Mucosa of descending colon (tissue), 3 donors: ENCODE measurements around the gene CNNM3. TPM values are rescaled to one million over a fixed set of nuclear protein-coding genes. Genes with fewer than 3 reads are reported as not detected.

Experiments used
- ATAC-seq: fragments of 200-7000 bp; cut with Tn5 transposase; one replicate; pipeline ENCODE4 v1.9.1; 2020; ENCODE audit warnings: mild to moderate bottlenecking, moderate library complexity
- DNase-seq, 3 donors: peaks; one replicate each; pipeline ENCODE4 v3.0.0-alpha.2; 2020
- H3K36me3 ChIP-seq: fragments of 200-600 bp; one replicate; pipeline ENCODE4 v1.8.0; 2021; ENCODE audit warnings: low read depth, mild to moderate bottlenecking
- H3K4me1 ChIP-seq: fragments of 200-600 bp; one replicate; pipeline ENCODE4 v1.8.0; 2021; ENCODE audit warnings: low read depth, mild to moderate bottlenecking
- H3K4me3 ChIP-seq: fragments of 200-600 bp; one replicate; pipeline ENCODE4 v1.8.0; 2021; ENCODE audit warnings: mild to moderate bottlenecking
- H3K9me3 ChIP-seq: fragments of 200-600 bp; one replicate; pipeline ENCODE4 v1.8.0; 2021; ENCODE audit warnings: mild to moderate bottlenecking
- CTCF ChIP-seq: fragments of 200-600 bp; IDR thresholded peaks from one replicate; pipeline ENCODE4 v1.8.0; 2022; ENCODE audit warnings: antibody characterized with exemption, mild to moderate bottlenecking
- intact Hi-C, 2 donors: fragments of 100-400 bp; cut with DNase I in 1 of 2; cut with micrococcal nuclease in 1 of 2; formaldehyde crosslinking; loops; one replicate each; pipeline versions ENCODE4 v1.11.0 to v1.11.1; 2022; cut with DNase I, micrococcal nuclease
- total RNA-seq, 3 donors: library from RNA; stranded (reverse); fragmentation: NEBNext Ultra II Directional in 2 of 3; extraction: Animal tissue kit (Norgen Biotek cat#: 25700) in 2 of 3; gene quantifications; one replicate each; pipeline versions ENCODE4 v1.2.1 to v1.2.4, GENCODE V29; 2021 to 2023
- donor health status: DM: no; HTN: no; CAD: no; lungs with moderate emphysema.
- donor health status: DM: no; HTN: no; CAD: no.
- donor health status: DM: no; HTN: yes; CAD: no.

The CNNM3 gene
- total RNA-seq, 3 donors from 2014 or later: 21.2 to 35.5 (median 33.4) TPM

DNA sequence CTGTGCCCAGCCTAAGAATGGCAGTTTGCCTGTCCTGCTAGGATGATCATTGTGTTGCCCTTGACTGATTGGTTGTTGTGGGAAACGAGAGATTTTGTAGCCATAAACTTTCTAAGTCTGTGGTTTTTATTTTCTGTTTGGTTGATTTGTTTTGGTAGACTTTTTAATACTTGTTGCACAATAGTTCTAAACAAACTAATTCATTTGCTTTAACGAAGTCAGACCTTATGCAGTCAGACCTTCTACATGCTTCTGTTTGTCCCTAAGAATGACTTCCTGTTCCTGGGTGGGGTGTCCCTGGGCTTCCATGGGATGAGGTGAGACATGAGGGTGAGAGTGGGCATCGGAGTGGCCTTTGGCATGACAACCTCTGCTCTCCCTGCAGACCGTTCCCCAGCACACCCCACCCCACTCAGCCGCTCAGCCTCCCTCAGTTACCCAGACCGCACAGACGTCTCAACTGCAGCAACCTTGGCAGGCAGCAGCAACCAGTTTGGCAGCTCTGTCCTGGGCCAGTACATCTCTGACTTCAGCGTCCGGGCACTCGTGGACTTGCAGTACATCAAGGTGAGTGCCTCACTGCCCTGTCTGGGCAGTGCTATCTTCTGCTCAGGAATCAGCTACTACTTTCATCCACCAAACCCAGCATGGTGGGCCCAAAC, 7.8 kb upstream of the CNNM3 start:
- Histone ChIP-seq H3K9me3 (no peaks in the 10 kb centered on the region), H3K4me1 (no peaks in the 10 kb centered on the region), H3K4me3 (no peak overlapping the region), H3K36me3 (no peaks in the 10 kb centered on the region)
- intact Hi-C loops: no loop called here
- no peak for ATAC-seq
- DNase-seq: no peak
- TF ChIP-seq CTCF: no peak

- Histone ChIP-seq H3K36me3 (no peaks in the 10 kb centered on the region), H3K9me3 (no peaks in the 10 kb centered on the region), H3K4me1 (no peaks in the 10 kb centered on the region), H3K4me3 (no peak overlapping the region)
- no peak for TF ChIP-seq CTCF
- ATAC-seq (no peak), DNase-seq (no peak)
- intact Hi-C loops: no loop called here
These were observed 6.7 kb upstream of the CNNM3 start for GRCh38 chr2:96809216-96809882.

- TF ChIP-seq CTCF: no peak
- intact Hi-C loops: no loop called here
- Histone ChIP-seq H3K36me3 (no peaks in the 10 kb centered on the region), H3K4me1 (peaks cover 2% of the 10 kb centered on the region), H3K4me3 (no peak overlapping the region), H3K9me3 (no peaks in the 10 kb centered on the region)
- DNase-seq: no peak
- no peak for ATAC-seq
These were observed 5.9 kb upstream of the CNNM3 start for GRCh38 chr2:96809951-96810782.

GRCh38 chr2:96810783-96811192, 5.3 kb upstream of the CNNM3 start:
- intact Hi-C loops: no loop called here
- no peak overlapping the region for H3K4me3 ChIP-seq
- no peak for ATAC-seq
- no peak for DNase-seq
- no peak for TF ChIP-seq CTCF
- peaks cover 4% of the 10 kb centered on the region for H3K4me1 ChIP-seq
- H3K9me3 ChIP-seq: no peaks in the 10 kb centered on the region
- no peaks in the 10 kb centered on the region for H3K36me3 ChIP-seq

DNA sequence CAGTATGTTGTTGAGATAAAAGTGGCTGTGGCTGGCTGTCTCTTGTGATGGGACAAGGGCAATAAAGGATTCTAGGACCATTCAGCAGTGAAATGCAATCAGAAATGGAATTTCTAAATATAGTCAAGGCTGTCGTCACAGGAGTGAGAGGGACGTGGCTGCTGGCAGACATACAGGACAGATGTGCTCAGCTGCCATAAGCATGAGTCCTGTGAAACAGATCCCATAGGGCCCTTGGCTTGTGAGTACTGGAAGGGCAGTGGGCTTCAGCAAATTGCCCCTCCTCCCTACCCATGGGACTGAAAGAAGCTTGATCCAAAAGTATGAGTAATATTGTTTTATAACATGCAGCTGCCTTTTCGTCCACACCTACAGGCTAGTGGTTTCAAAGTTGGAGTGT, 4.2 kb upstream of the CNNM3 start:
- intact Hi-C loops: no loop called here
- TF ChIP-seq CTCF: no peak

More for the DNA sequence above, 4.2 kb upstream of the CNNM3 start:
- DNase-seq: no peak
- no peak for ATAC-seq
- H3K4me3 ChIP-seq: no peak overlapping the region
- H3K4me1 ChIP-seq: peaks cover 4% of the 10 kb centered on the region
- H3K9me3 ChIP-seq: no peaks in the 10 kb centered on the region
- H3K36me3 ChIP-seq: no peaks in the 10 kb centered on the region
